H1 (cell line): ENCODE results near the gene COX6A1. TPM values are rescaled to one million over a fixed set of nuclear protein-coding genes. Genes with fewer than 3 reads are reported as not detected.

Experiments
- CTCF ChIA-PET: fragments of 300-600 bp; sonication (Branson Sonifier 250); formaldehyde crosslinking; loops from one replicate; lab custom pipeline; 2021; ENCODE audit not compliant: partially characterized antibody; lab: Charles Lee
- POLR2A ChIA-PET: fragments of 300-600 bp; sonication (Branson Sonifier 250); formaldehyde crosslinking; loops from one replicate; lab custom pipeline; 2021; ENCODE audit warnings: inconsistent platforms; ENCODE audit not compliant: partially characterized antibody; lab: Charles Lee
- DNase-seq, 2 experiments: peaks; one replicate each; pipeline versions ENCODE4 v3.0.0 to v3.0.0-alpha.2; 2010 to 2022; ENCODE audit warnings: low spot score in 2 of 2, low read depth in 1 of 2, mixed read lengths in 1 of 2
- FAIRE-seq: peaks from 2 replicates; lab custom pipeline; 2011; peaks lifted over from hg19 to GRCh38; lab: Jason Lieb, UNC
- H2AFZ ChIP-seq: 2 replicates; pipeline ENCODE4 v1.8.1; 2012; ENCODE audit warnings: low read length, inconsistent platforms
- H2AK5ac ChIP-seq: 2 replicates; pipeline ENCODE4 v1.6.1; 2013; ENCODE audit warnings: low read depth, low read length
- H2BK120ac ChIP-seq: replicated peaks from 2 replicates; pipeline ENCODE3; 2013; ENCODE audit warnings: low read depth, low read length, inconsistent platforms
- H2BK12ac ChIP-seq: 2 replicates; pipeline ENCODE4 v1.6.1; 2013; ENCODE audit warnings: low read depth, low read length
- H2BK15ac ChIP-seq: 2 replicates; pipeline ENCODE4 v1.6.1; 2013; ENCODE audit warnings: low read length
- H2BK20ac ChIP-seq: 2 replicates; pipeline ENCODE4 v1.6.1; 2013; ENCODE audit warnings: low read length
- H2BK5ac ChIP-seq: 2 replicates; pipeline ENCODE4 v1.6.1; 2013; ENCODE audit warnings: low read depth, low read length
- H3K14ac ChIP-seq: 2 replicates; pipeline ENCODE4 v1.6.1; 2013; ENCODE audit warnings: inconsistent platforms; ENCODE audit not compliant: insufficient read length
- H3K18ac ChIP-seq: 2 replicates; pipeline ENCODE4 v1.6.1; 2013; ENCODE audit warnings: low read length; ENCODE audit errors: extremely low read depth
- H3K23ac ChIP-seq: 2 replicates; pipeline ENCODE4 v1.6.1; 2013; ENCODE audit warnings: inconsistent platforms; ENCODE audit not compliant: insufficient read length
- H3K23me2 ChIP-seq: 2 replicates; pipeline ENCODE4 v1.6.1; 2013; ENCODE audit warnings: low read depth, low read length
- H3K27ac ChIP-seq: 2 replicates; pipeline ENCODE4 v1.6.1; 2011; ENCODE audit warnings: low read depth, low read length, inconsistent platforms
- H3K27me3 ChIP-seq, 4 experiments: replicated peaks in 1 of 4; 1 replicate in 1 of 4; 2 replicates in 3 of 4; pipeline versions ENCODE4 v1.6.1 to v1.8.1; 2011 to 2013; ENCODE audit warnings: low read length in 3 of 4, mild to moderate bottlenecking in 3 of 4, inconsistent platforms in 2 of 4, mixed read lengths in 2 of 4, moderate library complexity in 1 of 4; ENCODE audit not compliant: control insufficient read depth in 3 of 4, insufficient read depth in 3 of 4; ENCODE audit errors: extremely low read depth in 1 of 4
- H3K36me3 ChIP-seq, 4 experiments: 2 replicates each; pipeline versions ENCODE4 v1.6.1 to v1.8.1; 2011 to 2013; ENCODE audit warnings: mild to moderate bottlenecking in 4 of 4, low read length in 3 of 4, moderate library complexity in 2 of 4, control low read depth in 1 of 4, inconsistent platforms in 1 of 4; ENCODE audit not compliant: insufficient read depth in 4 of 4, control insufficient read depth in 2 of 4
- H3K4ac ChIP-seq: replicated peaks from 2 replicates; pipeline ENCODE3; 2013; ENCODE audit warnings: low read length, low read depth, mixed read lengths, inconsistent platforms; ENCODE audit not compliant: insufficient read length
- H3K4me1 ChIP-seq, 4 experiments: replicated peaks in 1 of 4; 1 replicate in 1 of 4; 2 replicates in 3 of 4; pipeline versions ENCODE4 v1.6.1 to v1.8.1; 2011 to 2013; ENCODE audit warnings: low read length in 3 of 4, inconsistent platforms in 2 of 4, mixed read lengths in 1 of 4; ENCODE audit not compliant: insufficient read depth in 4 of 4, control insufficient read depth in 3 of 4
- H3K4me2 ChIP-seq, 2 experiments: 2 replicates each; pipeline versions ENCODE4 v1.6.1 to v1.8.1; 2011 to 2013; ENCODE audit warnings: low read depth in 2 of 2, low read length in 2 of 2, control low read depth in 1 of 2, inconsistent platforms in 1 of 2, mild to moderate bottlenecking in 1 of 2; ENCODE audit not compliant: insufficient read depth in 1 of 2
- H3K4me3 ChIP-seq, 4 experiments: fragments of 200-600, 300-600 bp in 1 of 4; sonication (generic), shearing (Covaris generic), sonication (Bioruptor Twin) in 1 of 4; 2 replicates each; pipeline versions ENCODE4 v1.5.1 to v1.8.1; 2011 to 2016; ENCODE audit warnings: low read length in 4 of 4, low read depth in 3 of 4, control low read depth in 2 of 4, inconsistent platforms in 2 of 4, mild to moderate bottlenecking in 2 of 4, mixed read lengths in 1 of 4, moderate library complexity in 1 of 4; ENCODE audit not compliant: insufficient read depth in 2 of 4; ENCODE audit errors: extremely low read depth in 1 of 4
- H3K56ac ChIP-seq: replicated peaks from 2 replicates; pipeline ENCODE3; 2013; ENCODE audit warnings: low read depth, mild to moderate bottlenecking, mixed read lengths, low read length, inconsistent platforms; ENCODE audit not compliant: insufficient read length
- H3K79me1 ChIP-seq: 2 replicates; pipeline ENCODE4 v1.6.1; 2013; ENCODE audit warnings: low read depth, low read length, control low read depth
- H3K79me2 ChIP-seq, 2 experiments: 2 replicates each; pipeline versions ENCODE4 v1.6.1 to v1.8.1; 2012 to 2013; ENCODE audit warnings: low read length in 2 of 2, mild to moderate bottlenecking in 2 of 2, inconsistent platforms in 1 of 2; ENCODE audit not compliant: insufficient read depth in 2 of 2, control insufficient read depth in 1 of 2
- H3K9ac ChIP-seq, 4 experiments: replicated peaks in 1 of 4; 1 replicate in 1 of 4; 2 replicates in 3 of 4; pipeline versions ENCODE4 v1.6.1 to v1.8.1; 2011 to 2013; ENCODE audit warnings: low read depth in 3 of 4, low read length in 3 of 4, control low read depth in 2 of 4, mild to moderate bottlenecking in 2 of 4, moderate library complexity in 2 of 4, inconsistent platforms in 1 of 4; ENCODE audit errors: extremely low read depth in 1 of 4
- H3K9me3 ChIP-seq, 2 experiments: 2 replicates each; pipeline versions ENCODE4 v1.6.1 to v1.8.1; 2012 to 2013; ENCODE audit warnings: mild to moderate bottlenecking in 2 of 2, moderate library complexity in 2 of 2, control low read depth in 1 of 2, inconsistent platforms in 1 of 2, low read depth in 1 of 2, low read length in 1 of 2, mixed read lengths in 1 of 2; ENCODE audit not compliant: insufficient read depth in 2 of 2
- H4K20me1 ChIP-seq, 2 experiments: replicated peaks in 1 of 2; 2 replicates each; pipeline versions ENCODE3 to v1.8.1; 2011 to 2013; ENCODE audit warnings: inconsistent platforms in 2 of 2, low read length in 2 of 2, mild to moderate bottlenecking in 1 of 2; ENCODE audit not compliant: insufficient read depth in 2 of 2, control insufficient read depth in 1 of 2
- H4K5ac ChIP-seq: 2 replicates; pipeline ENCODE4 v1.6.1; 2013; ENCODE audit warnings: low read length, low read depth, mixed read lengths, inconsistent platforms; ENCODE audit not compliant: insufficient read length
- H4K8ac ChIP-seq: 2 replicates; pipeline ENCODE4 v1.8.0; 2013; ENCODE audit warnings: mild to moderate bottlenecking, moderate library complexity, low read length, inconsistent platforms; ENCODE audit not compliant: insufficient read depth; ENCODE audit errors: extremely low read depth
- H4K91ac ChIP-seq: replicated peaks from 2 replicates; pipeline ENCODE3; 2013; ENCODE audit warnings: low read length, mixed read lengths, inconsistent platforms; ENCODE audit not compliant: insufficient read length
- NRF1 ChIP-seq: IDR thresholded peaks from 2 replicates; pipeline ENCODE4 v1.6.1; 2011; ENCODE audit warnings: mild to moderate bottlenecking, low read depth, low read length, improper control_type of control experiment
- POLR2AphosphoS5 ChIP-seq: IDR thresholded peaks from 2 replicates; pipeline ENCODE4 v1.6.1; 2011; ENCODE audit warnings: low read depth, low read length
- RAD21 ChIP-seq, 2 experiments: IDR thresholded peaks in 1 of 2; conservative IDR thresholded peaks in 1 of 2; 2 replicates each; pipeline ENCODE4 v1.6.1; 2011; ENCODE audit warnings: low read depth in 2 of 2, low read length in 2 of 2, improper control_type of control experiment in 1 of 2, inconsistent platforms in 1 of 2, mild to moderate bottlenecking in 1 of 2, moderate library complexity in 1 of 2
- WGBS, 2 experiments: shearing (Covaris generic) in 1 of 2; methylation state at CpG; one replicate each; pipeline versions ENCODE4 v1.1.6 to v1.1.7; 2013 to 2015; ENCODE audit warnings: low lambda C conversion rate in 2 of 2, mixed read lengths in 2 of 2, inconsistent platforms in 1 of 2, low coverage in 1 of 2, missing lambda C conversion rate in 1 of 2; ENCODE audit not compliant: insufficient replicate concordance in 2 of 2, insufficient coverage in 1 of 2, insufficient read length in 1 of 2; ENCODE audit errors: extremely low coverage in 1 of 2, missing lambda C conversion rate in 1 of 2; 5-methylcytosine and 5-hydroxymethylcytosine counted together
- polyA plus RNA-seq, 7 experiments: library from polyadenylated mRNA; depleted of rRNA in 3 of 7; stranded (reverse) in 5 of 7; unstranded in 2 of 7; fragments of >200 nt in 5 of 7; fragments of 200-250 nt in 2 of 7; gene quantifications; 1 replicate in 5 of 7; 2 replicates in 1 of 7; 4 replicates in 1 of 7; pipeline versions ENCODE4 v1.2.1 to v1.2.3, GENCODE V29; 2011 to 2013; ENCODE audit warnings: missing spikeins in 2 of 7, mixed read lengths in 2 of 7
- total RNA-seq: library from RNA; stranded (reverse); fragmentation: NEBNext Ultra II Directional; extraction: Animal tissue kit (Norgen Biotek cat#: 25700); gene quantifications from 2 replicates; pipeline ENCODE4 v1.2.1, GENCODE V29; 2021
- TF ChIP-seq, protein P1 (sequence below), 3 experiments: IDR thresholded peaks; 1 replicate in 2 of 3; 2 replicates in 1 of 3; pipeline versions ENCODE4 v1.5.1 to v1.6.1; 2011; ENCODE audit warnings: low read length in 3 of 3, mild to moderate bottlenecking in 3 of 3, inconsistent platforms in 2 of 3, low read depth in 1 of 3, moderate library complexity in 1 of 3; ENCODE audit not compliant: insufficient read depth in 1 of 3; ENCODE audit errors: control extremely low read depth in 1 of 3

COX6A1 gene
- total and polyA plus RNA-seq, 2 of the 8 experiments (the other 6 are each of a cell fraction or from before 2014, with no cell fraction given) = 437 to 2,792 TPM

DNA sequence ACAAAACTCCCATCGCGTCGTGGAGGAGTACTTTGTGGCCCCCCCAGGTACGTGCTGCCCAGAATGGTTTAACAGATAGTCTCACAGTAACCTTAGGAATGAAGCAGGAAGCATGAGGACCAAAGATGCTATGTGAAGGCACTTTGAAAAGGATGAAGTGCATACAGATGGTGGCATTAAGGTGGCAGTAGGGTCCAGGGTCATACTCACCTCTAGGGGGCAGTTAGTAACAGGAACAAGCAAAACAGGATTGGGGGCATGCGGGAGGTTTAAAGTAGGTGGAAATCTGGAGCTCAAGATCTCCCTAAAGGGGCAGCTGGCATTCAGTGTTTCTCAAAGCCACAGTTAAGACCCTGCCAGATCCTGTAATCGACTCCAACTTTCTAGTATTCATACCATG, 19.2 kb downstream of the COX6A1 start:
- DNase-seq (no peak), FAIRE-seq (peak; percentile 45)
- Histone ChIP-seq H3K79me2 (no peaks in the 10 kb centered on the region), H2BK15ac (no peak overlapping the region), H3K56ac (no peak overlapping the region), H3K4me1 (no peaks in the 10 kb centered on the region; a peak in 1 of 7 replicates), H3K27me3 (no peaks in the 10 kb centered on the region), H3K14ac (no peak overlapping the region), H2BK20ac (no peak overlapping the region), H3K9ac (no peak overlapping the region), H2AK5ac (no peak overlapping the region), H3K9me3 (no peaks in the 10 kb centered on the region), H3K4ac (no peak overlapping the region), H4K5ac (no peak overlapping the region), H2BK5ac (no peak overlapping the region), H4K8ac (no peak overlapping the region), H4K91ac (no peak overlapping the region), H3K4me2 (no peak overlapping the region), H3K4me3 (no peak overlapping the region), H2BK12ac (no peak overlapping the region), H2BK120ac (no peak overlapping the region), H3K79me1 (no peaks in the 10 kb centered on the region; the same call in 1 of the 2 replicates), H3K23ac (no peak overlapping the region), H2AFZ (no peak overlapping the region), H3K18ac (no peak overlapping the region), H3K23me2 (no peaks in the 10 kb centered on the region), H4K20me1 (peaks cover 4 to 6% of the 10 kb centered on the region in 2 experiments), H3K36me3 (peaks cover 21 to 75% (median 51%) of the 10 kb centered on the region in 4 experiments), H3K27ac (no peak overlapping the region)
- ChIA-PET POLR2A (interaction anchor here (1.0 to 19.6 kb wide), 10 partner anchors 10 to 164 kb away, joined by 3 to 365 read pairs (median 4); partner anchors contain the start of genes GATC, RNU4-1, SRSF9 and TRIAP1), CTCF (interaction anchor here (0.6 to 11.4 kb wide), 33 partner anchors 9 to 227 kb away, joined by 3 to 152 read pairs (median 4); partner anchors contain the start of genes COX6A1, GATC, PLA2G1B and SRSF9)
- WGBS, 2 experiments = 95% methylated on average over 6 of the region's 6 CpGs; no CpG with 5 or more reads in 1 of the 2 experiments
- TF ChIP-seq RAD21 (IDR thresholded peaks at IDR 0.05 in 1 of 2, conservative IDR thresholded peaks at IDR 0.05 in 1 of 2; ENCODE audit: low read depth in 2 of 2, low read length in 2 of 2) = peak; percentile 32 to 54
- TF ChIP-seq, protein P1, sequence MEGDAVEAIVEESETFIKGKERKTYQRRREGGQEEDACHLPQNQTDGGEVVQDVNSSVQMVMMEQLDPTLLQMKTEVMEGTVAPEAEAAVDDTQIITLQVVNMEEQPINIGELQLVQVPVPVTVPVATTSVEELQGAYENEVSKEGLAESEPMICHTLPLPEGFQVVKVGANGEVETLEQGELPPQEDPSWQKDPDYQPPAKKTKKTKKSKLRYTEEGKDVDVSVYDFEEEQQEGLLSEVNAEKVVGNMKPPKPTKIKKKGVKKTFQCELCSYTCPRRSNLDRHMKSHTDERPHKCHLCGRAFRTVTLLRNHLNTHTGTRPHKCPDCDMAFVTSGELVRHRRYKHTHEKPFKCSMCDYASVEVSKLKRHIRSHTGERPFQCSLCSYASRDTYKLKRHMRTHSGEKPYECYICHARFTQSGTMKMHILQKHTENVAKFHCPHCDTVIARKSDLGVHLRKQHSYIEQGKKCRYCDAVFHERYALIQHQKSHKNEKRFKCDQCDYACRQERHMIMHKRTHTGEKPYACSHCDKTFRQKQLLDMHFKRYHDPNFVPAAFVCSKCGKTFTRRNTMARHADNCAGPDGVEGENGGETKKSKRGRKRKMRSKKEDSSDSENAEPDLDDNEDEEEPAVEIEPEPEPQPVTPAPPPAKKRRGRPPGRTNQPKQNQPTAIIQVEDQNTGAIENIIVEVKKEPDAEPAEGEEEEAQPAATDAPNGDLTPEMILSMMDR (IDR thresholded peaks at IDR 0.05; ENCODE audit: control extremely low read depth in 1 of 3, insufficient read depth in 1 of 3, low read depth in 1 of 3, low read length in 3 of 3) = peak; percentile 36 to 85 (median 79)
- peak; percentile 41; the same call in 1 of the 2 replicates for TF ChIP-seq POLR2AphosphoS5
- TF ChIP-seq NRF1 = no peak
